Measurements from ENCODE around the gene MTIF3. TPM values are rescaled to one million over a fixed set of nuclear protein-coding genes. Genes with fewer than 3 reads are reported as not detected.
A peak's percentile ranks its signal among the peaks of the same experiment; 100 is the strongest.

The MTIF3 gene
- total and polyA plus RNA-seq, 10 donors, result 38.1 to 95.2 (median 60.0) TPM

DNA sequence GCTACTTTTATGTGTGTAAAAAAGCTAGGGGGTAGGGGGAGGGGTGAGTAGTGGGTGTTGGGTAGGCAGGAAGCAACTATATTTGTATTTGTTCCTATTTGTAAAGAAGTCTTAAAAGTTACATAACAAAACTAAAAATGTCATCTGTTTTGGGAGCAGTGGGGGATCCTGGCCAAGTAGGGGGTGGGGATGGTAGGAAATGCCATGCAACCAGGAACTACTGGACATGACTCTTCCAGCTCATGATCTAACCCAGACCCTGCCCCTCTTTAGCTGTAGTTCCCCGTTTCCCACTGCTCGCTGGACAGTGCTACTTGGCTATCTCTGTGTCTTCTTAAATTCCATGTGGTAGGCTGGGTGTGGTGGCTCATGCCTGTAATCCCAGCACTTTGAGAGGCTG, 22.7 kb downstream of the MTIF3 start:
- Histone ChIP-seq H3K36me3 (peaks cover 6 to 58% (median 48%) of the 10 kb centered on the region in 6 donors), H3K4me3 (peak overlapping the region in 3 of 8 donors; percentile 88 to 97 (median 94)), H3K9me3 (no peaks in the 10 kb centered on the region), H3K27me3 (replicated peaks in 1 of 7) (no peaks in the 10 kb centered on the region), H3K4me1 (peaks cover 14 to 82% (median 54%) of the 10 kb centered on the region in 6 donors), H3K27ac (peak overlapping the region; percentile 89 to 97 (median 92))
- whole genome bisulfite sequencing, 5 donors, result 49 to 78% (median 62%) methylated on average over 2 of the region's 2 CpGs
- no peak for DNase-seq
- TF ChIP-seq POLR2AphosphoS5 (IDR thresholded peaks at IDR 0.05), result peak in 1 of 3 donors; percentile 11
- no peak for TF ChIP-seq POLR2A (IDR thresholded peaks at IDR 0.05)
- intact Hi-C loops (cut with DNase I; ENCODE audit: low total_unique reads), result no loop called here

GRCh38 chr13:27425918-27426630, 24.3 kb downstream of the MTIF3 start:
- DNase-seq, result peak; percentile 92
- peak overlapping the region; percentile 72 to 97 (median 88) for H3K4me3 ChIP-seq
- peak; percentile 12 to 90 (median 44) for TF ChIP-seq POLR2AphosphoS5 (IDR thresholded peaks at IDR 0.05)
- TF ChIP-seq CTCF (IDR thresholded peaks at IDR 0.05 in 8 of 11, conservative IDR thresholded peaks at IDR 0.05 in 3 of 11), result peak; percentile 35 to 77 (median 64)
- no peak for TF ChIP-seq POLR2A (IDR thresholded peaks at IDR 0.05)
- WGBS, 5 donors, result 4 to 10% (median 5%) methylated on average over 17 of the region's 17 CpGs
- H3K9me3 ChIP-seq, result no peaks in the 10 kb centered on the region
- H3K27me3 ChIP-seq (replicated peaks in 1 of 7), result no peaks in the 10 kb centered on the region
- H3K36me3 ChIP-seq, result peaks cover 6 to 42% (median 32%) of the 10 kb centered on the region in 6 donors
- peaks cover 14 to 71% (median 49%) of the 10 kb centered on the region in 6 donors for H3K4me1 ChIP-seq
- intact Hi-C loops (cut with DNase I; ENCODE audit: low total_unique reads), result no loop called here
- peak overlapping the region; percentile 89 to 97 (median 92) for H3K27ac ChIP-seq

DNA sequence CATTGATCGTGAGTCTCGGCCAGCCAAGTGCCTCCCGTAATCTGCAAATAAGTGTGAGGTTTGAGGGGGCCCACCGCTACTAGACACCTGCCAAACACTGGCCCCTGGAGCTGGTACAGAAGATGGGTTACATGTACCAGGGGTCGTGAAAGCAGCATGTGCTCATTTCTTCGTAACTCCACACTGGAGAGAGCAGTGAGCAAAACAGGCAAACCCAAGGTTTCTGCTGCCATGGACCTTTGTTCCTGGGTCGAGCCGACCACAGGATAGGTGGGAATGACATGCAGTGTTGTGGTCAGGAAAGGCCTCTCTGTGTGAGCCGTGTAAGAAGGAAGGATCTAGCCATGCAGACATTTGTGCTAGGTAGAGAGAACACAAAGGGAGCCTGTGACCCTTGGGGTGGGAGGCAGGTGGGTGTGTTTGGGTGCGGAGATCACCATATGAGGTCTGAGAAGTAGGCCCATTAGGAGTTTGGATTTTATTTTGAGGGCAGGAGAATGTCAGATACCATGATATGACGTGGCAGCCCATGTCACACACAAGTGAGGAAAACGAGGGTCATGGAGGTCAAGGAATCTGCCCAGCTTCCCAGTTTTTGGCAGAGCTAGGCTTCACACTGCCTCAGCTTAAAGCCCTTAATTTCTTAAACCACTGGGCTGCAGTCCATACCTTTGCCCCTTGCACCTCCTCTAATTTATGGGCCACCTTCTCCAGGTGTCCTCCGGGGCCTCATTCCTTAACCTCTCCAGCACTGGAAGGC, 25.0 kb downstream of the MTIF3 start:
- Histone ChIP-seq H3K4me3 (peak overlapping the region; percentile 72 to 97 (median 88)), H3K36me3 (peaks cover 2 to 35% (median 25%) of the 10 kb centered on the region in 6 donors), H3K4me1 (peaks cover 14 to 67% (median 49%) of the 10 kb centered on the region in 6 donors), H3K27me3 (replicated peaks in 1 of 7) (no peaks in the 10 kb centered on the region), H3K9me3 (no peaks in the 10 kb centered on the region), H3K27ac (peak overlapping the region; percentile 89 to 97 (median 92))
- intact Hi-C loops (cut with DNase I; ENCODE audit: low total_unique reads), result no loop called here
- no peak for TF ChIP-seq POLR2A (IDR thresholded peaks at IDR 0.05)
- no peak for TF ChIP-seq CTCF (IDR thresholded peaks at IDR 0.05 in 8 of 11, conservative IDR thresholded peaks at IDR 0.05 in 3 of 11)
- TF ChIP-seq POLR2AphosphoS5 (IDR thresholded peaks at IDR 0.05), result no peak
- WGBS, 5 donors, result 14 to 20% (median 17%) methylated on average over 12 to 13 of the region's 13 CpGs
- DNase-seq, result no peak

DNA sequence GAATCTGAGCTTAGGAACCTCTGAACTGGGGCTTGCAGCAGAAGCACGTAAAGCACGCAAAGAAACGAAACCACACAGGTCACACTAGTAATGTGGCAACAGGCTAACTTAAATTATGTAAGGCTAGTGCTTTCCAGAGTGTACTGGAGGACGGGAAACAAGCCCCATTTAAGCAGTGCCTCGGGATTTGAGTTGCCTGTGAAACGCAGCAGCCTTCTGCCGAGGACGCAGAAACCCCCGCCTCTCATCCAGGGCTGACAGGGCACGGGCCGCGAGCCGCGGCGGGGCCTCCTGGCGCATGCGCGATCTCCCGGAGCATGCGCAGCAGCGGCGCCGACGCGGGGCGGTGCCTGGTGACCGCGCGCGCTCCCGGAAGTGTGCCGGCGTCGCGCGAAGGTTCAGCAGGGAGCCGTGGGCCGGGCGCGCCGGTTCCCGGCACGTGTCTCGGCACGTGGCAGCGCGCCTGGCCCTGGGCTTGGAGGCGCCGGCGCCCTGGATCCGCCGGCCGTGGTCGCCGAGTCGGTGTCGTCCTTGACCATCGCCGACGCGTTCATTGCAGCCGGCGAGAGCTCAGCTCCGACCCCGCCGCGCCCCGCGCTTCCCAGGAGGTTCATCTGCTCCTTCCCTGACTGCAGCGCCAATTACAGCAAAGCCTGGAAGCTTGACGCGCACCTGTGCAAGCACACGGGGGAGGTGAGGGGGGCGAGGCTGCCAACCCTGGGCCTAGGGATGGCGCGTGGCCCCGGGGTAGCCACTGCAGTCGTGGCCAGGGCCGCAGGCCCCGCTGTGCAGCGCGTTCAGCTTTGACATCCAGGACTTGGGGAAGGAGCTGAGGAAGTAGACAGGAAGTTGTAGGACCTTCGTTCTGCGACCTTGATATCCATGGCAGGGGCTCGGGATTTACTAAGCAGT, 25.9 kb downstream of the MTIF3 start, which contains the start of gene GTF3A:
Gene GTF3A (plus strand): TSS at position 374 of the 912 bp plus-strand sequence.
- Histone ChIP-seq H3K4me3 (peak within 1 kb of the TSS; percentile 72 to 97 (median 88)), H3K27ac (peak within 1 kb of the TSS; percentile 89 to 97 (median 92)), H3K4me1 (peaks cover 14 to 58% (median 49%) of the 10 kb centered on the region in 6 donors), H3K36me3 (peaks cover 0 to 26% (median 18%) of the 10 kb centered on the region in 6 donors), H3K27me3 (replicated peaks in 1 of 7) (no peaks in the 10 kb centered on the region), H3K9me3 (no peaks in the 10 kb centered on the region)
- TF ChIP-seq POLR2AphosphoS5 (IDR thresholded peaks at IDR 0.05) (peak; percentile 95 to 98 (median 97)), POLR2A (IDR thresholded peaks at IDR 0.05) (peak in 2 of 3 donors; percentile 42 to 79), CTCF (IDR thresholded peaks at IDR 0.05 in 8 of 11, conservative IDR thresholded peaks at IDR 0.05 in 3 of 11) (peak in 2 of 11 experiments; percentile 11 to 25)
- 1 to 3% (median 1%) methylated on average over 32 to 85 of the region's 85 CpGs for WGBS, 5 donors
- peak; percentile 96 for DNase-seq
- intact Hi-C loops (cut with DNase I; ENCODE audit: low total_unique reads), result no loop called here
